ENCODE measurements around the gene TIGD1. TPM values are rescaled to one million over a fixed set of nuclear protein-coding genes. Genes with fewer than 3 reads are reported as not detected.

Gene TIGD1
- total and polyA plus RNA-seq, 10 donors: 4.4 to 13.5 (median 8.4) TPM

GRCh38 chr2:232563580-232563979, 13.2 kb upstream of the TIGD1 start:
- Histone ChIP-seq H3K27ac (no peak overlapping the region), H3K4me3 (no peak overlapping the region), H3K27me3 (replicated peaks in 1 of 7) (no peaks in the 10 kb centered on the region), H3K4me1 (peaks cover 0 to 7% (median 0%) of the 10 kb centered on the region in 6 donors), H3K36me3 (peaks cover 9 to 100% (median 92%) of the 10 kb centered on the region in 6 donors), H3K9me3 (no peaks in the 10 kb centered on the region)
- intact Hi-C loops (cut with DNase I; ENCODE audit: low total_unique reads): no loop called here
- 45 to 66% (median 52%) methylated on average over 3 of the region's 3 CpGs for WGBS, 5 donors
- DNase-seq: no peak
- TF ChIP-seq, protein P1, sequence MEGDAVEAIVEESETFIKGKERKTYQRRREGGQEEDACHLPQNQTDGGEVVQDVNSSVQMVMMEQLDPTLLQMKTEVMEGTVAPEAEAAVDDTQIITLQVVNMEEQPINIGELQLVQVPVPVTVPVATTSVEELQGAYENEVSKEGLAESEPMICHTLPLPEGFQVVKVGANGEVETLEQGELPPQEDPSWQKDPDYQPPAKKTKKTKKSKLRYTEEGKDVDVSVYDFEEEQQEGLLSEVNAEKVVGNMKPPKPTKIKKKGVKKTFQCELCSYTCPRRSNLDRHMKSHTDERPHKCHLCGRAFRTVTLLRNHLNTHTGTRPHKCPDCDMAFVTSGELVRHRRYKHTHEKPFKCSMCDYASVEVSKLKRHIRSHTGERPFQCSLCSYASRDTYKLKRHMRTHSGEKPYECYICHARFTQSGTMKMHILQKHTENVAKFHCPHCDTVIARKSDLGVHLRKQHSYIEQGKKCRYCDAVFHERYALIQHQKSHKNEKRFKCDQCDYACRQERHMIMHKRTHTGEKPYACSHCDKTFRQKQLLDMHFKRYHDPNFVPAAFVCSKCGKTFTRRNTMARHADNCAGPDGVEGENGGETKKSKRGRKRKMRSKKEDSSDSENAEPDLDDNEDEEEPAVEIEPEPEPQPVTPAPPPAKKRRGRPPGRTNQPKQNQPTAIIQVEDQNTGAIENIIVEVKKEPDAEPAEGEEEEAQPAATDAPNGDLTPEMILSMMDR (IDR thresholded peaks at IDR 0.05 in 8 of 11, conservative IDR thresholded peaks at IDR 0.05 in 3 of 11): no peak
- TF ChIP-seq POLR2AphosphoS5 (IDR thresholded peaks at IDR 0.05) (no peak), POLR2A (IDR thresholded peaks at IDR 0.05) (no peak)

DNA sequence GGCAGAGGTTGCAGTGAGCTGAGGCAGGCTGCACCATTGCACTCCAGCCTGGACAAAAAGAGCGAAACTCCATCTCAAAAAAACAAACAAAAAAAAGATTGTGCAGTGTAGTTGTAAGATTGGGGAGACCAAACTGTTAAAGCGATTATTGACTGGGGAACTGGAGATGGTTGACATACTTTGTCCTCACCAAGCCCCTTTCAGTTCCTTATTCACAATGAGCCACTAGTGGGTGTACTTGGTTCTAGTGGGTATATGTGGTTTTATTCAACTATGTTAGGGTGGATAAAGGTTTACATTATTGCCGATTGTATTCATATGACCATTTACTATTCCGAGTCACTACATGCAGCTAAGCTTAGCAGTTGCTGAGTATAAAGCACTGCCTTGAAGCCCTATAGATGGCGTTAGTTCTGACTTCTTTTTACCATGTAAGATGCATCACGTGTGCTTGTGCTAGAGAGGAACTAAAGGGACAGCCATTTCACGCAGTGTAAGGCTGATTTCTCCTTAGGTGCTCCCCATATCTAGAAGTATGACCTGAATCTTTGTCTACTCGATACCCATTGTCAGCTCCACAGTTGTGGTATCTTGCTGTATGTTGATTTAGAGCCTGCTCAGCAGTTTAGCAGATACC, 12.3 kb upstream of the TIGD1 start:
- Histone ChIP-seq H3K36me3 (peaks cover 9 to 100% (median 91%) of the 10 kb centered on the region in 6 donors), H3K27ac (peak overlapping the region in 1 of 8 donors; percentile 4), H3K9me3 (no peaks in the 10 kb centered on the region), H3K4me3 (no peak overlapping the region), H3K4me1 (peaks cover 0 to 7% (median 0%) of the 10 kb centered on the region in 6 donors), H3K27me3 (replicated peaks in 1 of 7) (no peaks in the 10 kb centered on the region)
- no peak for DNase-seq
- 67 to 83% (median 75%) methylated on average over 8 of the region's 8 CpGs for WGBS, 5 donors
- no peak for TF ChIP-seq POLR2AphosphoS5 (IDR thresholded peaks at IDR 0.05)
- no peak for TF ChIP-seq POLR2A (IDR thresholded peaks at IDR 0.05)
- TF ChIP-seq, protein P1 (IDR thresholded peaks at IDR 0.05 in 8 of 11, conservative IDR thresholded peaks at IDR 0.05 in 3 of 11): peak in 1 of 11 experiments; percentile 9
- intact Hi-C loops (cut with DNase I; ENCODE audit: low total_unique reads): no loop called here

DNA sequence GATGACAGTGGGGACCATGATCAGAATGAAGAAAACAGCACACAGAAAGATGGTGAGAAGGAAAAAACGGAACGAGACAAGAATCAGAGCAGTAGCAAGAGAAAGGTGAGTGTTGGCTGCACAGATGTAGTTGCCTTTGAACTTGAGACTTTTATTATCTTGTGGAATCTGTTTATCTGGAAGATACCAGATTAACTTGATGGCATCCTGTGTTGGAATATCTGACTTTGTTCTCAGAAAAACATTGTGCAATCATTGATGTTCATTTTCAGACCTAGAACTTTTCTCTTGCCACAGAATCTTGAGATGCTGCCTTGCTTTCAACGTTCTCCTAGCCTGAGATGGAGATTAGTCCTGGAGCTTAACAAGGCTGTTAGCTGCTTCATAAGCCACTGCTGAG, 6.1 kb upstream of the TIGD1 start:
- TF ChIP-seq POLR2A (IDR thresholded peaks at IDR 0.05): no peak
- TF ChIP-seq POLR2AphosphoS5 (IDR thresholded peaks at IDR 0.05): no peak
- TF ChIP-seq, protein P1 (IDR thresholded peaks at IDR 0.05 in 8 of 11, conservative IDR thresholded peaks at IDR 0.05 in 3 of 11): no peak
- H3K36me3 ChIP-seq: peaks cover 13 to 85% (median 57%) of the 10 kb centered on the region in 6 donors
- no peak for DNase-seq
- no peaks in the 10 kb centered on the region for H3K9me3 ChIP-seq
- no peaks in the 10 kb centered on the region for H3K27me3 ChIP-seq (replicated peaks in 1 of 7)
- H3K4me1 ChIP-seq: peaks cover 16 to 50% (median 36%) of the 10 kb centered on the region in 6 donors
- no peak overlapping the region for H3K27ac ChIP-seq
- 79 to 92% (median 88%) methylated on average over 3 of the region's 3 CpGs for WGBS, 5 donors
- intact Hi-C loops (cut with DNase I; ENCODE audit: low total_unique reads): no loop called here
- H3K4me3 ChIP-seq: no peak overlapping the region

GRCh38 chr2:232551776-232552175, 1.4 kb upstream of the TIGD1 start:
- Histone ChIP-seq H3K36me3 (peaks cover 5 to 47% (median 17%) of the 10 kb centered on the region in 6 donors), H3K27ac (peak overlapping the region in 4 of 8 donors; percentile 93 to 99 (median 99)), H3K4me1 (peaks cover 22 to 79% (median 70%) of the 10 kb centered on the region in 6 donors), H3K9me3 (peaks cover 0 to 4% (median 0%) of the 10 kb centered on the region in 8 donors), H3K4me3 (peak overlapping the region in 7 of 8 donors; percentile 62 to 90 (median 80)), H3K27me3 (replicated peaks in 1 of 7) (no peaks in the 10 kb centered on the region)
- WGBS, 5 donors: 91 to 98% (median 96%) methylated on average over 4 of the region's 4 CpGs
- DNase-seq: no peak
- TF ChIP-seq POLR2A (IDR thresholded peaks at IDR 0.05): no peak
- no peak for TF ChIP-seq POLR2AphosphoS5 (IDR thresholded peaks at IDR 0.05)
- TF ChIP-seq, protein P1 (IDR thresholded peaks at IDR 0.05 in 8 of 11, conservative IDR thresholded peaks at IDR 0.05 in 3 of 11): no peak
- intact Hi-C loops (cut with DNase I; ENCODE audit: low total_unique reads): no loop called here

Data from spleen (tissue), 11 donors.